ENCODE measurements around the gene MCU. TPM values are rescaled to one million over a fixed set of nuclear protein-coding genes. Genes with fewer than 3 reads are reported as not detected.

The MCU gene
- total RNA-seq, 1 experiment from 2014 or later, result 37.2 TPM

DNA sequence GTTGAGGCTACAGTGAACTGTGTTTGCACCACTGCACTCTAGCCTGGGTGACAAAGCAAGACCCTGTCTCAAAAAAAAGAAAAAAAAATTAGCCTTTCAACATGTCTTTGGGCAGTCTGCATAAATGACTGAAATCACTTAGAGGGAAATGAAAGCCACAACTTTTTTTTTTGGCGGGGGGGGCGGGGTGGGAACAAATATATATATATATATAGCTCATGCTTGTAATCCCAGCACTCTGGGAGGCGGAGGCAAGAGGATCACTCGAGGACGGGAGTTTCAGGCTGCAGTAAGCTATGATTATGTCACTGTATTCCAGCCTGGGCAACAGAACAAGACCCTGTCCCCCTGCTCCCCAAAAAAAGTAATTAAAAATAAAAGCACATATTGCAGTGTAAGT lies 42.7 kb upstream of the MCU start:
- no peaks in the 10 kb centered on the region for H3K27me3 Mint-ChIP-seq (ENCODE audit: low read depth)
- ATAC-seq (no peak), DNase-seq (ENCODE audit: low spot score) (no peak)
- no peaks in the 10 kb centered on the region for H3K9me3 Mint-ChIP-seq
- no peaks in the 10 kb centered on the region for H3K4me1 Mint-ChIP-seq
- ChIA-PET CTCF (no interaction called here), POLR2A (no interaction called here)
- H3K36me3 Mint-ChIP-seq, result no peaks in the 10 kb centered on the region
- H3K4me3 Mint-ChIP-seq, result no peak overlapping the region
- TF ChIP-seq MXD4 (CRISPR knock-in tag; IDR thresholded peaks at IDR 0.05; ENCODE audit: borderline replicate concordance) (no peak), NFE2L1 (CRISPR knock-in tag; IDR thresholded peaks at IDR 0.05) (no peak), CREB1 (CRISPR knock-in tag; IDR thresholded peaks at IDR 0.05) (no peak), ZNF232 (CRISPR knock-in tag; IDR thresholded peaks at IDR 0.05) (no peak), ZNF263 (CRISPR knock-in tag; IDR thresholded peaks at IDR 0.05; ENCODE audit: low read depth) (no peak), ETV6 (CRISPR knock-in tag; IDR thresholded peaks at IDR 0.05) (no peak), ZNF219 (CRISPR knock-in tag; IDR thresholded peaks at IDR 0.05; ENCODE audit: borderline replicate concordance) (no peak), FOXK1 (CRISPR knock-in tag; IDR thresholded peaks at IDR 0.05) (no peak), ATF1 (CRISPR knock-in tag; IDR thresholded peaks at IDR 0.05) (no peak), NR1H2 (CRISPR knock-in tag; IDR thresholded peaks at IDR 0.05) (no peak), NR3C1 (CRISPR knock-in tag; conservative IDR thresholded peaks at IDR 0.05; ENCODE audit: low read depth) (no peak), ZNF416 (CRISPR knock-in tag; IDR thresholded peaks at IDR 0.05) (no peak), ZNF423 (CRISPR knock-in tag; IDR thresholded peaks at IDR 0.05) (no peak), ZNF512 (CRISPR knock-in tag; IDR thresholded peaks at IDR 0.05; ENCODE audit: borderline replicate concordance) (no peak), IRF2 (CRISPR knock-in tag; IDR thresholded peaks at IDR 0.05; ENCODE audit: borderline replicate concordance, low read depth) (no peak), E2F1 (CRISPR knock-in tag; IDR thresholded peaks at IDR 0.05) (no peak)
- TF ChIP-seq, protein P1, sequence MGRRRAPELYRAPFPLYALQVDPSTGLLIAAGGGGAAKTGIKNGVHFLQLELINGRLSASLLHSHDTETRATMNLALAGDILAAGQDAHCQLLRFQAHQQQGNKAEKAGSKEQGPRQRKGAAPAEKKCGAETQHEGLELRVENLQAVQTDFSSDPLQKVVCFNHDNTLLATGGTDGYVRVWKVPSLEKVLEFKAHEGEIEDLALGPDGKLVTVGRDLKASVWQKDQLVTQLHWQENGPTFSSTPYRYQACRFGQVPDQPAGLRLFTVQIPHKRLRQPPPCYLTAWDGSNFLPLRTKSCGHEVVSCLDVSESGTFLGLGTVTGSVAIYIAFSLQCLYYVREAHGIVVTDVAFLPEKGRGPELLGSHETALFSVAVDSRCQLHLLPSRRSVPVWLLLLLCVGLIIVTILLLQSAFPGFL (CRISPR knock-in tag; IDR thresholded peaks at IDR 0.05; ENCODE audit: borderline replicate concordance), result no peak
- TF ChIP-seq, protein P2, sequence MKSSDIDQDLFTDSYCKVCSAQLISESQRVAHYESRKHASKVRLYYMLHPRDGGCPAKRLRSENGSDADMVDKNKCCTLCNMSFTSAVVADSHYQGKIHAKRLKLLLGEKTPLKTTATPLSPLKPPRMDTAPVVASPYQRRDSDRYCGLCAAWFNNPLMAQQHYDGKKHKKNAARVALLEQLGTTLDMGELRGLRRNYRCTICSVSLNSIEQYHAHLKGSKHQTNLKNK (CRISPR knock-in tag; IDR thresholded peaks at IDR 0.05), result no peak
- no peak overlapping the region for H3K27ac Mint-ChIP-seq

GRCh38 chr10:72653383-72654096 lies 38.4 kb upstream of the MCU start:
- ChIA-PET CTCF (no interaction called here), POLR2A (no interaction called here)
- Mint-ChIP-seq H3K9me3 (no peaks in the 10 kb centered on the region), H3K27ac (no peak overlapping the region), H3K4me1 (no peaks in the 10 kb centered on the region), H3K36me3 (no peaks in the 10 kb centered on the region), H3K27me3 (ENCODE audit: low read depth) (no peaks in the 10 kb centered on the region; the same call in 1 of the 2 replicates), H3K4me3 (no peak overlapping the region)
- DNase-seq (ENCODE audit: low spot score) (no peak), ATAC-seq (no peak)
- no peak for TF ChIP-seq TEAD1 (CRISPR knock-in tag; IDR thresholded peaks at IDR 0.05)
- TF ChIP-seq HMGA2 (CRISPR knock-in tag; IDR thresholded peaks at IDR 0.05), result no peak
- no peak for TF ChIP-seq MAX (CRISPR knock-in tag; IDR thresholded peaks at IDR 0.05)
- TF ChIP-seq ZNF512 (CRISPR knock-in tag; IDR thresholded peaks at IDR 0.05; ENCODE audit: borderline replicate concordance), result no peak
- no peak for TF ChIP-seq NR2C2 (CRISPR knock-in tag; IDR thresholded peaks at IDR 0.05)
- TF ChIP-seq, protein P3, sequence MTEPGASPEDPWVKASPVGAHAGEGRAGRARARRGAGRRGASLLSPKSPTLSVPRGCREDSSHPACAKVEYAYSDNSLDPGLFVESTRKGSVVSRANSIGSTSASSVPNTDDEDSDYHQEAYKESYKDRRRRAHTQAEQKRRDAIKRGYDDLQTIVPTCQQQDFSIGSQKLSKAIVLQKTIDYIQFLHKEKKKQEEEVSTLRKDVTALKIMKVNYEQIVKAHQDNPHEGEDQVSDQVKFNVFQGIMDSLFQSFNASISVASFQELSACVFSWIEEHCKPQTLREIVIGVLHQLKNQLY (CRISPR knock-in tag; IDR thresholded peaks at IDR 0.05), result no peak
- no peak for TF ChIP-seq NR1H2 (CRISPR knock-in tag; IDR thresholded peaks at IDR 0.05)
- no peak for TF ChIP-seq FOXP1 (CRISPR knock-in tag; IDR thresholded peaks at IDR 0.05; ENCODE audit: borderline replicate concordance)
- TF ChIP-seq ZNF423 (CRISPR knock-in tag; IDR thresholded peaks at IDR 0.05), result no peak
- TF ChIP-seq FOXP4 (CRISPR knock-in tag; IDR thresholded peaks at IDR 0.05), result no peak
- no peak for TF ChIP-seq ZNF671 (CRISPR knock-in tag; IDR thresholded peaks at IDR 0.05)
- TF ChIP-seq TP53 (CRISPR knock-in tag; IDR thresholded peaks at IDR 0.05), result no peak
